Endothelial cell of umbilical vein (primary cell): Measurements from ENCODE around the gene PALD1. TPM values are rescaled to one million over a fixed set of nuclear protein-coding genes. Genes with fewer than 3 reads are reported as not detected.

Experiments
- BruUV-seq: library from RNA; stranded (reverse); fragments of 400-500 nt; replicated peaks from 2 replicates; lab custom pipeline; 2021; lab: Mats Ljungman, UMichigan
- CTCF ChIA-PET: fragments of 300-600, 350-600 bp; sonication (Branson Sonifier 250); formaldehyde crosslinking; loops from one replicate; lab custom pipeline; 2021; ENCODE audit warnings: antibody characterized with exemption, inconsistent platforms; lab: Charles Lee
- POLR2A ChIA-PET: fragments of 300-600, 350-600 bp; sonication (Branson Sonifier 250); formaldehyde crosslinking; loops from one replicate; lab custom pipeline; 2021; ENCODE audit warnings: antibody characterized with exemption, inconsistent platforms; lab: Charles Lee
- DNase-seq: peaks from one replicate; pipeline ENCODE4 v3.0.0-alpha.2; 2011; ENCODE audit warnings: low read depth, low spot score
- FAIRE-seq: peaks from 2 replicates; lab custom pipeline; 2011; peaks lifted over from hg19 to GRCh38; lab: Jason Lieb, UNC
- H2AFZ ChIP-seq: 2 replicates; pipeline ENCODE4 v1.6.0; 2012; ENCODE audit warnings: low read depth, low read length, control low read depth, inconsistent platforms
- H3K27ac ChIP-seq: 2 replicates; pipeline ENCODE4 v1.5.1; 2011; ENCODE audit warnings: low read depth, mild to moderate bottlenecking, control low read depth, low read length, moderate library complexity; ENCODE audit not compliant: insufficient read depth
- H3K27me3 ChIP-seq, 2 experiments: 2 replicates each; pipeline versions ENCODE4 v1.6.0 to v1.6.1; 2011; ENCODE audit warnings: low read length in 2 of 2, mixed read lengths in 1 of 2; ENCODE audit not compliant: control insufficient read depth in 2 of 2, insufficient read depth in 2 of 2
- H3K36me3 ChIP-seq, 2 experiments: 2 replicates in 1 of 2; 3 replicates in 1 of 2; pipeline ENCODE4 v1.5.1; 2011; ENCODE audit warnings: low read length in 2 of 2, mild to moderate bottlenecking in 1 of 2, moderate library complexity in 1 of 2; ENCODE audit not compliant: control insufficient read depth in 2 of 2, insufficient read depth in 2 of 2; ENCODE audit errors: extremely low read depth in 1 of 2
- H3K4me1 ChIP-seq: 3 replicates; pipeline ENCODE4 v1.5.1; 2011; ENCODE audit warnings: mild to moderate bottlenecking, low read length; ENCODE audit not compliant: control insufficient read depth, insufficient read depth; ENCODE audit errors: extremely low read depth
- H3K4me2 ChIP-seq: 2 replicates; pipeline ENCODE4 v1.6.1; 2011; ENCODE audit warnings: low read length, control low read depth, mixed read lengths; ENCODE audit not compliant: insufficient read depth
- H3K4me3 ChIP-seq, 3 experiments: fragments of 200-600 bp in 1 of 3; sonication (generic), shearing (Covaris generic) in 1 of 3; replicated peaks in 1 of 3; 2 replicates each; pipeline ENCODE4 v1.5.1; 2011 to 2016; ENCODE audit warnings: control low read depth in 3 of 3, low read length in 3 of 3, mild to moderate bottlenecking in 2 of 3, inconsistent platforms in 1 of 3, low read depth in 1 of 3, moderate library complexity in 1 of 3; ENCODE audit not compliant: insufficient read depth in 1 of 3
- H3K79me2 ChIP-seq: 2 replicates; pipeline ENCODE4 v1.6.0; 2012; ENCODE audit warnings: low read length, inconsistent platforms; ENCODE audit not compliant: control insufficient read depth, insufficient read depth
- H3K9ac ChIP-seq: replicated peaks from 2 replicates; pipeline ENCODE3; 2011; ENCODE audit warnings: low read length, control low read depth; ENCODE audit not compliant: insufficient read depth; ENCODE audit errors: extremely low read depth
- H3K9me1 ChIP-seq: replicated peaks from 3 replicates; pipeline ENCODE4 v1.6.0; 2011; ENCODE audit warnings: mild to moderate bottlenecking, low read length; ENCODE audit not compliant: control insufficient read depth, insufficient read depth; ENCODE audit errors: extremely low read depth
- H3K9me3 ChIP-seq: replicated peaks from 2 replicates; pipeline ENCODE4 v1.5.1; 2012; ENCODE audit warnings: low read length, inconsistent platforms; ENCODE audit not compliant: control insufficient read depth, insufficient read depth
- H4K20me1 ChIP-seq: replicated peaks from 2 replicates; pipeline ENCODE3; 2011; ENCODE audit warnings: mild to moderate bottlenecking, low read length; ENCODE audit not compliant: control insufficient read depth, insufficient read depth; ENCODE audit errors: extremely low read depth
- EZH2 ChIP-seq: IDR thresholded peaks from 2 replicates; pipeline ENCODE4 v1.6.1; 2012; ENCODE audit warnings: borderline replicate concordance, low read depth, mild to moderate bottlenecking, moderate library complexity, low read length, inconsistent platforms; ENCODE audit not compliant: severe bottlenecking
- FOS ChIP-seq: IDR thresholded peaks from 2 replicates; pipeline ENCODE4 v1.6.1; 2011; ENCODE audit warnings: mild to moderate bottlenecking, low read length, moderate library complexity, borderline replicate concordance; ENCODE audit not compliant: insufficient read depth
- GATA2 ChIP-seq: IDR thresholded peaks from 2 replicates; pipeline ENCODE4 v1.7.0; 2011; ENCODE audit warnings: low read depth, mild to moderate bottlenecking, moderate library complexity, mixed read lengths, low read length; ENCODE audit not compliant: insufficient read length, insufficient read depth
- JUN ChIP-seq: IDR thresholded peaks from 2 replicates; pipeline ENCODE4 v1.6.1; 2011; ENCODE audit warnings: borderline replicate concordance, low read depth; ENCODE audit not compliant: insufficient read length, insufficient read depth
- MAX ChIP-seq: IDR thresholded peaks from 2 replicates; pipeline ENCODE4 v1.6.1; 2011; ENCODE audit not compliant: insufficient read depth, insufficient read length
- MYC ChIP-seq: IDR thresholded peaks from one replicate; pipeline ENCODE4 v1.6.1; 2011; ENCODE audit warnings: mild to moderate bottlenecking, low read depth, low read length
- POLR2A ChIP-seq: IDR thresholded peaks from 2 replicates; pipeline ENCODE4 v1.6.1; 2012; ENCODE audit warnings: low read depth, mild to moderate bottlenecking, control low read depth, low read length
- POLR2AphosphoS5 ChIP-seq: IDR thresholded peaks from 2 replicates; pipeline ENCODE4 v1.6.1; 2012; ENCODE audit warnings: low read depth, mild to moderate bottlenecking, control low read depth, low read length, moderate library complexity; ENCODE audit not compliant: insufficient read depth
- dilution Hi-C: fragments of 300-500 bp; cut with MboI; formaldehyde crosslinking; loops from one replicate; pipeline ENCODE4 v1.15.0; 2019; ENCODE audit warnings: low sequenced_read_pairs; ENCODE audit not compliant: extremely low pct_ligation_motif_present
- intact Hi-C: fragments of 100-400 bp; cut with micrococcal nuclease; formaldehyde crosslinking; loops from one replicate; pipeline ENCODE4 v1.10.0; 2022
- polyA plus RNA-seq, 4 experiments: library from polyadenylated mRNA; depleted of rRNA in 3 of 4; stranded (reverse) in 3 of 4; unstranded in 1 of 4; fragments of >200 nt; gene quantifications; 2 replicates each; pipeline versions ENCODE4 v1.2.1 to v1.2.3, GENCODE V29; 2011 to 2012; ENCODE audit warnings: missing spikeins in 1 of 4
- total RNA-seq: library from RNA; stranded (reverse); gene quantifications from 2 replicates; pipeline ENCODE4 v1.2.3, GENCODE V29; 2021
- TF ChIP-seq, protein P1 (sequence below), 2 donors: IDR thresholded peaks; 1 replicate in 1 of 2; 2 replicates in 1 of 2; pipeline ENCODE4 v1.5.1; 2011; ENCODE audit warnings: low read length in 2 of 2, mild to moderate bottlenecking in 2 of 2, moderate library complexity in 2 of 2, control low read depth in 1 of 2, inconsistent platforms in 1 of 2, low read depth in 1 of 2; ENCODE audit not compliant: insufficient read depth in 1 of 2; ENCODE audit errors: extremely low read depth in 1 of 2

Gene PALD1
- total and polyA plus RNA-seq, 2 donors (not counting 3 experiments of a cell fraction or from before 2014, with no cell fraction given): 16.6 to 73.3 TPM

- no peaks in the 10 kb centered on the region for H3K9me1 ChIP-seq
- no peaks in the 10 kb centered on the region for H4K20me1 ChIP-seq
- ChIA-PET POLR2A (interaction anchor here (0.6 kb wide), 1 partner anchor 447 kb away, joined by 3 read pairs; no protein-coding TSS in a partner anchor), CTCF (no interaction called here)
- H3K4me3 ChIP-seq: no peak overlapping the region
- no peak overlapping the region for H3K9ac ChIP-seq
- H3K27ac ChIP-seq: no peak overlapping the region
- no TSS peak for BruUV-seq
- DNase-seq: no peak
- dilution Hi-C loops: no loop called here
- H3K36me3 ChIP-seq: no peaks in the 10 kb centered on the region
- TF ChIP-seq POLR2AphosphoS5: no peak
- no peak for TF ChIP-seq EZH2
- TF ChIP-seq, protein P1, sequence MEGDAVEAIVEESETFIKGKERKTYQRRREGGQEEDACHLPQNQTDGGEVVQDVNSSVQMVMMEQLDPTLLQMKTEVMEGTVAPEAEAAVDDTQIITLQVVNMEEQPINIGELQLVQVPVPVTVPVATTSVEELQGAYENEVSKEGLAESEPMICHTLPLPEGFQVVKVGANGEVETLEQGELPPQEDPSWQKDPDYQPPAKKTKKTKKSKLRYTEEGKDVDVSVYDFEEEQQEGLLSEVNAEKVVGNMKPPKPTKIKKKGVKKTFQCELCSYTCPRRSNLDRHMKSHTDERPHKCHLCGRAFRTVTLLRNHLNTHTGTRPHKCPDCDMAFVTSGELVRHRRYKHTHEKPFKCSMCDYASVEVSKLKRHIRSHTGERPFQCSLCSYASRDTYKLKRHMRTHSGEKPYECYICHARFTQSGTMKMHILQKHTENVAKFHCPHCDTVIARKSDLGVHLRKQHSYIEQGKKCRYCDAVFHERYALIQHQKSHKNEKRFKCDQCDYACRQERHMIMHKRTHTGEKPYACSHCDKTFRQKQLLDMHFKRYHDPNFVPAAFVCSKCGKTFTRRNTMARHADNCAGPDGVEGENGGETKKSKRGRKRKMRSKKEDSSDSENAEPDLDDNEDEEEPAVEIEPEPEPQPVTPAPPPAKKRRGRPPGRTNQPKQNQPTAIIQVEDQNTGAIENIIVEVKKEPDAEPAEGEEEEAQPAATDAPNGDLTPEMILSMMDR (IDR thresholded peaks at IDR 0.05; ENCODE audit: extremely low read depth in 1 of 2, insufficient read depth in 1 of 2, low read depth in 1 of 2, low read length in 2 of 2): no peak
- no peak for TF ChIP-seq GATA2
- no peak for TF ChIP-seq FOS
- TF ChIP-seq JUN: no peak
- no peak for TF ChIP-seq MAX
- TF ChIP-seq POLR2A: no peak
- no peak for TF ChIP-seq MYC
- no peak overlapping the region for H3K4me2 ChIP-seq
- intact Hi-C loops: no loop called here
- no peaks in the 10 kb centered on the region for H3K79me2 ChIP-seq
- no peak overlapping the region for H2AFZ ChIP-seq
- no peaks in the 10 kb centered on the region for H3K4me1 ChIP-seq
- no peak for FAIRE-seq
- H3K27me3 ChIP-seq: peaks cover 3 to 8% of the 10 kb centered on the region in 2 experiments
- H3K9me3 ChIP-seq: no peaks in the 10 kb centered on the region
Observed at GRCh38 chr10:70594161-70594560, 115.6 kb downstream of the PALD1 start.
